Endothelial cell of umbilical vein (primary cell): Measurements from ENCODE around the gene TMTC4. TPM values are rescaled to one million over a fixed set of nuclear protein-coding genes. Genes with fewer than 3 reads are reported as not detected.
A peak's percentile ranks its signal among the peaks of the same experiment; 100 is the strongest.

Experiments
- BruUV-seq: library from RNA; stranded (reverse); fragments of 400-500 nt; replicated peaks from 2 replicates; lab custom pipeline; 2021; lab: Mats Ljungman, UMichigan
- CTCF ChIA-PET: fragments of 300-600, 350-600 bp; sonication (Branson Sonifier 250); formaldehyde crosslinking; loops from one replicate; lab custom pipeline; 2021; ENCODE audit warnings: antibody characterized with exemption, inconsistent platforms; lab: Charles Lee
- POLR2A ChIA-PET: fragments of 300-600, 350-600 bp; sonication (Branson Sonifier 250); formaldehyde crosslinking; loops from one replicate; lab custom pipeline; 2021; ENCODE audit warnings: antibody characterized with exemption, inconsistent platforms; lab: Charles Lee
- DNase-seq: peaks from one replicate; pipeline ENCODE4 v3.0.0-alpha.2; 2011; ENCODE audit warnings: low read depth, low spot score
- FAIRE-seq: peaks from 2 replicates; lab custom pipeline; 2011; peaks lifted over from hg19 to GRCh38; lab: Jason Lieb, UNC
- H2AFZ ChIP-seq: 2 replicates; pipeline ENCODE4 v1.6.0; 2012; ENCODE audit warnings: low read depth, low read length, control low read depth, inconsistent platforms
- H3K27ac ChIP-seq: 2 replicates; pipeline ENCODE4 v1.5.1; 2011; ENCODE audit warnings: low read depth, mild to moderate bottlenecking, control low read depth, low read length, moderate library complexity; ENCODE audit not compliant: insufficient read depth
- H3K27me3 ChIP-seq, 2 experiments: 2 replicates each; pipeline versions ENCODE4 v1.6.0 to v1.6.1; 2011; ENCODE audit warnings: low read length in 2 of 2, mixed read lengths in 1 of 2; ENCODE audit not compliant: control insufficient read depth in 2 of 2, insufficient read depth in 2 of 2
- H3K36me3 ChIP-seq, 2 experiments: 2 replicates in 1 of 2; 3 replicates in 1 of 2; pipeline ENCODE4 v1.5.1; 2011; ENCODE audit warnings: low read length in 2 of 2, mild to moderate bottlenecking in 1 of 2, moderate library complexity in 1 of 2; ENCODE audit not compliant: control insufficient read depth in 2 of 2, insufficient read depth in 2 of 2; ENCODE audit errors: extremely low read depth in 1 of 2
- H3K4me1 ChIP-seq: 3 replicates; pipeline ENCODE4 v1.5.1; 2011; ENCODE audit warnings: mild to moderate bottlenecking, low read length; ENCODE audit not compliant: control insufficient read depth, insufficient read depth; ENCODE audit errors: extremely low read depth
- H3K4me2 ChIP-seq: 2 replicates; pipeline ENCODE4 v1.6.1; 2011; ENCODE audit warnings: low read length, control low read depth, mixed read lengths; ENCODE audit not compliant: insufficient read depth
- H3K4me3 ChIP-seq, 3 experiments: fragments of 200-600 bp in 1 of 3; sonication (generic), shearing (Covaris generic) in 1 of 3; replicated peaks in 1 of 3; 2 replicates each; pipeline ENCODE4 v1.5.1; 2011 to 2016; ENCODE audit warnings: control low read depth in 3 of 3, low read length in 3 of 3, mild to moderate bottlenecking in 2 of 3, inconsistent platforms in 1 of 3, low read depth in 1 of 3, moderate library complexity in 1 of 3; ENCODE audit not compliant: insufficient read depth in 1 of 3
- H3K79me2 ChIP-seq: 2 replicates; pipeline ENCODE4 v1.6.0; 2012; ENCODE audit warnings: low read length, inconsistent platforms; ENCODE audit not compliant: control insufficient read depth, insufficient read depth
- H3K9ac ChIP-seq: replicated peaks from 2 replicates; pipeline ENCODE3; 2011; ENCODE audit warnings: low read length, control low read depth; ENCODE audit not compliant: insufficient read depth; ENCODE audit errors: extremely low read depth
- H3K9me1 ChIP-seq: replicated peaks from 3 replicates; pipeline ENCODE4 v1.6.0; 2011; ENCODE audit warnings: mild to moderate bottlenecking, low read length; ENCODE audit not compliant: control insufficient read depth, insufficient read depth; ENCODE audit errors: extremely low read depth
- H3K9me3 ChIP-seq: replicated peaks from 2 replicates; pipeline ENCODE4 v1.5.1; 2012; ENCODE audit warnings: low read length, inconsistent platforms; ENCODE audit not compliant: control insufficient read depth, insufficient read depth
- H4K20me1 ChIP-seq: replicated peaks from 2 replicates; pipeline ENCODE3; 2011; ENCODE audit warnings: mild to moderate bottlenecking, low read length; ENCODE audit not compliant: control insufficient read depth, insufficient read depth; ENCODE audit errors: extremely low read depth
- CTCF ChIP-seq, 2 donors: IDR thresholded peaks; 1 replicate in 1 of 2; 2 replicates in 1 of 2; pipeline ENCODE4 v1.5.1; 2011; ENCODE audit warnings: low read length in 2 of 2, mild to moderate bottlenecking in 2 of 2, moderate library complexity in 2 of 2, control low read depth in 1 of 2, inconsistent platforms in 1 of 2, low read depth in 1 of 2; ENCODE audit not compliant: insufficient read depth in 1 of 2; ENCODE audit errors: extremely low read depth in 1 of 2
- EZH2 ChIP-seq: IDR thresholded peaks from 2 replicates; pipeline ENCODE4 v1.6.1; 2012; ENCODE audit warnings: borderline replicate concordance, low read depth, mild to moderate bottlenecking, moderate library complexity, low read length, inconsistent platforms; ENCODE audit not compliant: severe bottlenecking
- FOS ChIP-seq: IDR thresholded peaks from 2 replicates; pipeline ENCODE4 v1.6.1; 2011; ENCODE audit warnings: mild to moderate bottlenecking, low read length, moderate library complexity, borderline replicate concordance; ENCODE audit not compliant: insufficient read depth
- GATA2 ChIP-seq: IDR thresholded peaks from 2 replicates; pipeline ENCODE4 v1.7.0; 2011; ENCODE audit warnings: low read depth, mild to moderate bottlenecking, moderate library complexity, mixed read lengths, low read length; ENCODE audit not compliant: insufficient read length, insufficient read depth
- JUN ChIP-seq: IDR thresholded peaks from 2 replicates; pipeline ENCODE4 v1.6.1; 2011; ENCODE audit warnings: borderline replicate concordance, low read depth; ENCODE audit not compliant: insufficient read length, insufficient read depth
- MAX ChIP-seq: IDR thresholded peaks from 2 replicates; pipeline ENCODE4 v1.6.1; 2011; ENCODE audit not compliant: insufficient read depth, insufficient read length
- MYC ChIP-seq: IDR thresholded peaks from one replicate; pipeline ENCODE4 v1.6.1; 2011; ENCODE audit warnings: mild to moderate bottlenecking, low read depth, low read length
- POLR2A ChIP-seq: IDR thresholded peaks from 2 replicates; pipeline ENCODE4 v1.6.1; 2012; ENCODE audit warnings: low read depth, mild to moderate bottlenecking, control low read depth, low read length
- POLR2AphosphoS5 ChIP-seq: IDR thresholded peaks from 2 replicates; pipeline ENCODE4 v1.6.1; 2012; ENCODE audit warnings: low read depth, mild to moderate bottlenecking, control low read depth, low read length, moderate library complexity; ENCODE audit not compliant: insufficient read depth
- dilution Hi-C: fragments of 300-500 bp; cut with MboI; formaldehyde crosslinking; loops from one replicate; pipeline ENCODE4 v1.15.0; 2019; ENCODE audit warnings: low sequenced_read_pairs; ENCODE audit not compliant: extremely low pct_ligation_motif_present
- intact Hi-C: fragments of 100-400 bp; cut with micrococcal nuclease; formaldehyde crosslinking; loops from one replicate; pipeline ENCODE4 v1.10.0; 2022
- polyA plus RNA-seq, 4 experiments: library from polyadenylated mRNA; depleted of rRNA in 3 of 4; stranded (reverse) in 3 of 4; unstranded in 1 of 4; fragments of >200 nt; gene quantifications; 2 replicates each; pipeline versions ENCODE4 v1.2.1 to v1.2.3, GENCODE V29; 2011 to 2012; ENCODE audit warnings: missing spikeins in 1 of 4
- total RNA-seq: library from RNA; stranded (reverse); gene quantifications from 2 replicates; pipeline ENCODE4 v1.2.3, GENCODE V29; 2021

The TMTC4 gene
- total and polyA plus RNA-seq, 2 donors (not counting 3 experiments of a cell fraction or from before 2014, with no cell fraction given): 24.6 to 31.9 TPM

- H2AFZ ChIP-seq: no peak overlapping the region
- H3K36me3 ChIP-seq: peaks cover 12 to 19% of the 10 kb centered on the region in 2 experiments
- no peak overlapping the region for H3K4me3 ChIP-seq
- no peaks in the 10 kb centered on the region for H3K79me2 ChIP-seq
- H3K9ac ChIP-seq: no peak overlapping the region
- no peaks in the 10 kb centered on the region for H3K27me3 ChIP-seq
- CTCF ChIA-PET: interaction anchor here (0.9 to 1.5 kb wide), 3 partner anchors 10 to 57 kb away, joined by 3 to 10 read pairs (median 3); partner anchors contain the start of gene TMTC4
- no peaks in the 10 kb centered on the region for H4K20me1 ChIP-seq
- FAIRE-seq (peak; percentile 8), DNase-seq (peak; percentile 40)
- H3K9me1 ChIP-seq: no peaks in the 10 kb centered on the region
- H3K4me1 ChIP-seq: peaks cover under 1% of the 10 kb centered on the region
- intact Hi-C loops: loop anchor here (1.0 kb wide), 2 partner anchors 28 to 57 kb away; no protein-coding TSS in a partner anchor
- no peaks in the 10 kb centered on the region for H3K9me3 ChIP-seq
- dilution Hi-C loops: no loop called here
- no TSS peak for BruUV-seq
- TF ChIP-seq FOS: no peak
- peak in 1 of 2 donors; percentile 3 for TF ChIP-seq CTCF (IDR thresholded peaks at IDR 0.05; ENCODE audit: extremely low read depth in 1 of 2, insufficient read depth in 1 of 2, low read depth in 1 of 2, low read length in 2 of 2)
- POLR2A ChIA-PET: no interaction called here
- H3K27ac ChIP-seq: no peak overlapping the region
- H3K4me2 ChIP-seq: no peak overlapping the region
These were observed 44.0 kb downstream of the TMTC4 start for GRCh38 chr13:100630555-100630954.

DNA sequence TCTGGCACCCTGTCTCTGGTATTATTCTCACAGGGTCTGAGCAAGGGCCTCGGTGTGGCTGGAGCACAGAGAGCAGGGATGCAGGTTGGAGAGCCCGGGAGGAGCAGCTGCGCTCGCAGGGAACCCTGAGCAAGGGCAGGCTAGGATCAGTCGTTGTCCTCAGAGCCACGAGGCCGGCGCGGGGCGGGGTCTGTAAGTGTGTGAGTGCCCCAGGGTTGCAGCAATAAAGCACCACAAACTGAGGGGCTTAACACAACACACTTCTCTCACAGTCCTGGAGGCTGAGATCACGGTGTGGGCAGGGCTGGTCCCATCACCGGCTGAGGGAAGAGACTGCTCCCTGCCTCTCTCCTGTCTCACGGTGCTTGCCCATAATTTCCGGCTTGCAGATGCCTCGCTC is 47.5 kb downstream of the TMTC4 start:
- Histone ChIP-seq H3K36me3 (peaks cover 3 to 10% of the 10 kb centered on the region in 2 experiments), H3K27ac (no peak overlapping the region), H3K9me1 (no peaks in the 10 kb centered on the region), H3K4me2 (no peak overlapping the region), H3K79me2 (no peaks in the 10 kb centered on the region), H3K27me3 (no peaks in the 10 kb centered on the region), H4K20me1 (no peaks in the 10 kb centered on the region), H3K9ac (no peak overlapping the region), H3K4me3 (no peak overlapping the region), H3K9me3 (no peaks in the 10 kb centered on the region), H3K4me1 (peaks cover 5% of the 10 kb centered on the region), H2AFZ (no peak overlapping the region)
- ChIA-PET CTCF (interaction anchor here (1.6 kb wide), 1 partner anchor 11 kb away, joined by 5 read pairs; no protein-coding TSS in a partner anchor), POLR2A (no interaction called here)
- intact Hi-C loops: no loop called here
- TF ChIP-seq MAX (no peak), CTCF (IDR thresholded peaks at IDR 0.05; ENCODE audit: extremely low read depth in 1 of 2, insufficient read depth in 1 of 2, low read depth in 1 of 2, low read length in 2 of 2) (no peak), EZH2 (no peak), POLR2AphosphoS5 (no peak), FOS (no peak), POLR2A (no peak), GATA2 (no peak), MYC (no peak), JUN (no peak)
- DNase-seq (no peak), FAIRE-seq (no peak)
- dilution Hi-C loops: no loop called here
- no TSS peak for BruUV-seq
